H9 (cell line): ENCODE measurements around the gene R3HDM2. TPM values are rescaled to one million over a fixed set of nuclear protein-coding genes. Genes with fewer than 3 reads are reported as not detected.

Source experiments
- DNase-seq: peaks from one replicate; pipeline ENCODE4 v3.0.0-alpha.2; 2017
- H2AFZ ChIP-seq: one replicate; pipeline ENCODE4 v1.6.1; 2013; ENCODE audit warnings: mild to moderate bottlenecking, low read length, control low read depth, moderate library complexity
- H2AK5ac ChIP-seq: 2 replicates; pipeline ENCODE4 v1.6.1; 2013; ENCODE audit warnings: low read length, control low read depth, mixed read lengths; ENCODE audit not compliant: insufficient read length
- H2BK120ac ChIP-seq: one replicate; pipeline ENCODE4 v1.6.1; 2013; ENCODE audit warnings: low read depth, mild to moderate bottlenecking, low read length, control low read depth, inconsistent platforms; ENCODE audit not compliant: poor library complexity, severe bottlenecking
- H2BK12ac ChIP-seq: 2 replicates; pipeline ENCODE4 v1.6.1; 2013; ENCODE audit warnings: low read length, control low read depth, mixed read lengths, low read depth; ENCODE audit not compliant: insufficient read length
- H2BK15ac ChIP-seq: 2 replicates; pipeline ENCODE4 v1.6.1; 2013; ENCODE audit warnings: low read depth, low read length, control low read depth
- H2BK20ac ChIP-seq: one replicate; pipeline ENCODE4 v1.6.1; 2013; ENCODE audit warnings: low read depth, mild to moderate bottlenecking, low read length, control low read depth, inconsistent platforms; ENCODE audit not compliant: poor library complexity, severe bottlenecking
- H2BK5ac ChIP-seq: 2 replicates; pipeline ENCODE4 v1.6.1; 2013; ENCODE audit warnings: low read length, control low read depth, mixed read lengths; ENCODE audit not compliant: insufficient read length
- H3K14ac ChIP-seq: 2 replicates; pipeline ENCODE4 v1.6.1; 2013; ENCODE audit warnings: low read length, control low read depth; ENCODE audit not compliant: insufficient read depth
- H3K18ac ChIP-seq: 2 replicates; pipeline ENCODE4 v1.6.1; 2013; ENCODE audit warnings: low read depth, mild to moderate bottlenecking, mixed read lengths, low read length, control low read depth; ENCODE audit not compliant: insufficient read length
- H3K23ac ChIP-seq: 2 replicates; pipeline ENCODE4 v1.6.1; 2013; ENCODE audit warnings: low read length, control low read depth, mixed read lengths, low read depth; ENCODE audit not compliant: insufficient read length
- H3K23me2 ChIP-seq: 2 replicates; pipeline ENCODE4 v1.6.1; 2013; ENCODE audit warnings: low read depth, mild to moderate bottlenecking, mixed read lengths, low read length, control low read depth; ENCODE audit not compliant: insufficient read length, poor library complexity, severe bottlenecking
- H3K27ac ChIP-seq: 2 replicates; pipeline ENCODE4 v1.5.1; 2013; ENCODE audit warnings: low read length, control low read depth, mixed read lengths, low read depth; ENCODE audit not compliant: insufficient read length
- H3K27me3 ChIP-seq: 2 replicates; pipeline ENCODE4 v1.6.1; 2013; ENCODE audit warnings: low read length, control low read depth, inconsistent platforms; ENCODE audit not compliant: insufficient read depth
- H3K4ac ChIP-seq: 2 replicates; pipeline ENCODE4 v1.6.1; 2013; ENCODE audit warnings: low read depth, mild to moderate bottlenecking, control low read depth, inconsistent platforms, low read length, moderate library complexity
- H3K4me1 ChIP-seq: 2 replicates; pipeline ENCODE4 v1.6.1; 2013; ENCODE audit warnings: low read length, control low read depth, inconsistent platforms; ENCODE audit not compliant: insufficient read depth
- H3K4me2 ChIP-seq: 2 replicates; pipeline ENCODE4 v1.6.1; 2013; ENCODE audit warnings: low read length, control low read depth, mixed read lengths; ENCODE audit not compliant: insufficient read length, insufficient read depth
- H3K56ac ChIP-seq: 2 replicates; pipeline ENCODE4 v1.6.1; 2013; ENCODE audit warnings: low read depth, mild to moderate bottlenecking, mixed read lengths, low read length, control low read depth; ENCODE audit not compliant: insufficient read length
- H3K79me1 ChIP-seq: 2 replicates; pipeline ENCODE4 v1.6.1; 2013; ENCODE audit warnings: low read depth, mild to moderate bottlenecking, moderate library complexity, low read length, control low read depth, inconsistent platforms; ENCODE audit not compliant: insufficient read depth, poor library complexity, severe bottlenecking
- H3K79me2 ChIP-seq: 2 replicates; pipeline ENCODE4 v1.6.1; 2013; ENCODE audit warnings: low read length, control low read depth, inconsistent platforms; ENCODE audit not compliant: insufficient read depth
- H3K9ac ChIP-seq: 2 replicates; pipeline ENCODE4 v1.6.1; 2013; ENCODE audit warnings: low read length, control low read depth, mixed read lengths; ENCODE audit not compliant: insufficient read length; ENCODE audit errors: extremely low read depth
- H3K9me3 ChIP-seq: one replicate; pipeline ENCODE4 v1.6.1; 2013; ENCODE audit warnings: low read depth, low read length, inconsistent platforms; ENCODE audit not compliant: control insufficient read depth
- H3T11ph ChIP-seq: one replicate; pipeline ENCODE4 v1.6.1; 2013; ENCODE audit warnings: mild to moderate bottlenecking, low read length, control low read depth, inconsistent platforms
- H4K20me1 ChIP-seq: one replicate; pipeline ENCODE4 v1.6.1; 2013; ENCODE audit not compliant: control insufficient read depth, insufficient read length, insufficient read depth
- H4K5ac ChIP-seq: 2 replicates; pipeline ENCODE4 v1.6.1; 2013; ENCODE audit warnings: low read depth, mild to moderate bottlenecking, mixed read lengths, low read length, control low read depth; ENCODE audit not compliant: insufficient read length
- H4K8ac ChIP-seq: replicated peaks from 2 replicates; pipeline ENCODE4 v1.6.1; 2013; ENCODE audit warnings: low read length, control low read depth, mixed read lengths, low read depth; ENCODE audit not compliant: insufficient read length
- H4K91ac ChIP-seq: 2 replicates; pipeline ENCODE4 v1.6.1; 2013; ENCODE audit warnings: low read depth, mild to moderate bottlenecking, moderate library complexity, mixed read lengths, low read length, control low read depth; ENCODE audit not compliant: insufficient read length
- H3K27ac Mint-ChIP-seq, 3 experiments: 2 replicates in 2 of 3; 3 replicates in 1 of 3; pipeline ENCODE4 v1.8.0; 2020 to 2021; ENCODE audit warnings: mixed read lengths in 3 of 3, mild to moderate bottlenecking in 1 of 3, moderate library complexity in 1 of 3
- H3K27me3 Mint-ChIP-seq: 2 replicates; pipeline ENCODE4 v1.8.0; 2021; ENCODE audit warnings: low read depth, mild to moderate bottlenecking, moderate library complexity, mixed read lengths
- H3K36me3 Mint-ChIP-seq, 3 experiments: 2 replicates in 2 of 3; 3 replicates in 1 of 3; pipeline ENCODE4 v1.8.0; 2020 to 2021; ENCODE audit warnings: low read depth in 3 of 3, mixed read lengths in 3 of 3; ENCODE audit not compliant: insufficient read depth in 1 of 3
- H3K4me1 Mint-ChIP-seq, 2 experiments: 2 replicates each; pipeline ENCODE4 v1.8.0; 2020; ENCODE audit warnings: mixed read lengths in 2 of 2
- H3K4me3 Mint-ChIP-seq, 2 experiments: 2 replicates in 1 of 2; 3 replicates in 1 of 2; pipeline ENCODE4 v1.8.0; 2020 to 2021; ENCODE audit warnings: mild to moderate bottlenecking in 2 of 2, mixed read lengths in 2 of 2, moderate library complexity in 1 of 2
- H3K9me3 Mint-ChIP-seq, 2 experiments: 2 replicates in 1 of 2; 3 replicates in 1 of 2; pipeline ENCODE4 v1.8.0; 2020; ENCODE audit warnings: mild to moderate bottlenecking in 2 of 2, mixed read lengths in 2 of 2, moderate library complexity in 1 of 2
- CTCF ChIP-seq: fragments of 200-600 bp; sonication (generic); conservative IDR thresholded peaks from 3 replicates; pipeline ENCODE4 v1.8.0; 2021; ENCODE audit warnings: antibody characterized with exemption, mild to moderate bottlenecking
- WGBS: extraction: QIAGEN DNeasy Blood & Tissue Kit; methylation state at CpG from one replicate; pipeline ENCODE4 v1.1.7; 2013; ENCODE audit warnings: missing lambda C conversion rate, low lambda C conversion rate, mixed read lengths; ENCODE audit not compliant: insufficient read length; ENCODE audit errors: extremely low coverage; 5-methylcytosine and 5-hydroxymethylcytosine counted together
- total RNA-seq: library from RNA; stranded (reverse); gene quantifications from 2 replicates; pipeline ENCODE4 v1.2.1, GENCODE V29; 2021

Gene R3HDM2
- total RNA-seq, 1 experiment from 2014 or later, result 43.9 TPM

- no peak overlapping the region for H2BK5ac ChIP-seq
- no peak for TF ChIP-seq CTCF
- H3K9ac ChIP-seq, result no peak overlapping the region
- no peak overlapping the region for H3K56ac ChIP-seq
- H3K18ac ChIP-seq, result no peak overlapping the region
- no peaks in the 10 kb centered on the region for H3K79me2 ChIP-seq
- H3K4me1 ChIP-seq, result peaks cover 2% of the 10 kb centered on the region
- no peak overlapping the region for H2BK20ac ChIP-seq
- H3K27me3 ChIP-seq, result no peaks in the 10 kb centered on the region
- no peak overlapping the region for H3K27ac ChIP-seq
- no peak overlapping the region for H3T11ph ChIP-seq
- no CpG with 5 or more reads among the region's 6 CpGs for WGBS
- no peaks in the 10 kb centered on the region for H3K27me3 Mint-ChIP-seq
- no peaks in the 10 kb centered on the region for H3K9me3 ChIP-seq
- no peaks in the 10 kb centered on the region for H3K23me2 ChIP-seq
- H3K36me3 Mint-ChIP-seq, result peaks cover 0 to 37% (median 24%) of the 10 kb centered on the region in 3 experiments; a peak in 6 of 7 replicates
- no peak overlapping the region for H3K4me2 ChIP-seq
- H3K27ac Mint-ChIP-seq, result no peak overlapping the region
- H3K9me3 Mint-ChIP-seq, result no peaks in the 10 kb centered on the region
- H2BK12ac ChIP-seq, result no peak overlapping the region
- H3K4me1 Mint-ChIP-seq, result peaks cover 0 to 10% of the 10 kb centered on the region in 2 experiments; a peak in 1 of 4 replicates
- no peak overlapping the region for H3K4ac ChIP-seq
- H3K23ac ChIP-seq, result no peak overlapping the region
- H2BK120ac ChIP-seq, result no peak overlapping the region
- no peak overlapping the region for H2AK5ac ChIP-seq
- H4K91ac ChIP-seq, result no peak overlapping the region
- H2BK15ac ChIP-seq, result no peak overlapping the region
- DNase-seq, result no peak
- no peaks in the 10 kb centered on the region for H4K20me1 ChIP-seq
- H4K5ac ChIP-seq, result no peak overlapping the region
- H4K8ac ChIP-seq, result no peak overlapping the region
- no peak overlapping the region for H3K4me3 Mint-ChIP-seq
- no peak overlapping the region for H3K14ac ChIP-seq
- H3K79me1 ChIP-seq, result no peaks in the 10 kb centered on the region
- H2AFZ ChIP-seq, result no peak overlapping the region
Observed at GRCh38 chr12:57255916-57256315, 174.9 kb downstream of the R3HDM2 start.
